Regular cardiac myocyte (primary cell): ENCODE measurements around the gene FCRL3. TPM values are rescaled to one million over a fixed set of nuclear protein-coding genes. Genes with fewer than 3 reads are reported as not detected.

Experiments used
- total RNA-seq: library from RNA; depleted of rRNA; stranded (reverse); fragments of >200 nt; gene quantifications from 2 replicates; pipeline ENCODE4 v1.2.3, GENCODE V29; 2014

The FCRL3 gene
- not detected in 2 replicates for total RNA-seq

GRCh38 chr1:157700732-157701131 is at the start of gene FCRL3:
FCRL3 (minus strand) TSS chr1:157700769; CDS start chr1:157700489, 280 bp downstream.

Other genes with a start within 250 kb of the FCRL3 start
- gene FCRL5, start 148.3 kb downstream of the FCRL3 start, total RNA-seq: not detected in 2 replicates
- not detected in 2 replicates for gene FCRL4, start 102.7 kb downstream of the FCRL3 start, total RNA-seq
- not detected in 2 replicates for gene FCRL2, start 76.4 kb upstream of the FCRL3 start, total RNA-seq
- gene FCRL1, start 119.4 kb upstream of the FCRL3 start, total RNA-seq: not detected in 2 replicates
- gene CD5L, start 141.0 kb upstream of the FCRL3 start, total RNA-seq: not detected in 2 replicates